Adrenal gland (tissue), 12 donors: ENCODE data around the gene COL1A1. TPM values are rescaled to one million over a fixed set of nuclear protein-coding genes. Genes with fewer than 3 reads are reported as not detected.
A peak's percentile ranks its signal among the peaks of the same experiment; 100 is the strongest.

Source experiments
- DNase-seq, 7 donors: peaks; one replicate each; pipeline ENCODE4 v3.0.0-alpha.2; 2019 to 2020
- H3K27ac ChIP-seq, 5 donors: fragments of 200-600 bp; sonication (generic) in 4 of 5; 1 replicate in 3 of 5; 2 replicates in 2 of 5; pipeline versions ENCODE4 v1.5.1 to v1.8.0; 2016 to 2020; ENCODE audit warnings: mild to moderate bottlenecking in 1 of 5
- H3K27me3 ChIP-seq: fragments of 200-600 bp; 2 replicates; pipeline ENCODE4 v1.8.0; 2021
- H3K36me3 ChIP-seq, 2 donors: fragments of 200-600 bp; replicated peaks in 1 of 2; 1 replicate in 1 of 2; 2 replicates in 1 of 2; pipeline versions ENCODE4 v1.5.1 to v1.8.0; 2018 to 2022
- H3K4me1 ChIP-seq, 2 donors: fragments of 200-600 bp; replicated peaks in 1 of 2; 1 replicate in 1 of 2; 2 replicates in 1 of 2; pipeline versions ENCODE4 v1.5.1 to v1.8.0; 2018 to 2021
- H3K4me3 ChIP-seq, 4 donors: fragments of 200-600 bp; sonication (generic) in 3 of 4; one replicate each; pipeline ENCODE4 v1.5.1; 2016 to 2018
- H3K9me3 ChIP-seq, 3 donors: fragments of 200-600 bp; sonication (generic) in 1 of 3; replicated peaks in 1 of 3; 1 replicate in 2 of 3; 2 replicates in 1 of 3; pipeline versions ENCODE4 v1.5.1 to v1.8.0; 2016 to 2021
- POLR2A ChIP-seq, 2 donors: fragments of 450-650 bp; IDR thresholded peaks; one replicate each; pipeline ENCODE4 v1.6.1; 2017; ENCODE audit warnings: antibody characterized with exemption in 2 of 2, mild to moderate bottlenecking in 2 of 2, moderate library complexity in 1 of 2
- WGBS, 4 donors: extraction: QIAGEN DNeasy Blood & Tissue Kit in 2 of 4; methylation state at CpG; one replicate each; pipeline versions ENCODE4 v1.1.5 to v1.1.7; 2013 to 2017; 5-methylcytosine and 5-hydroxymethylcytosine counted together
- intact Hi-C, 2 donors: fragments of 100-400 bp; cut with DNase I; formaldehyde crosslinking; loops; one replicate each; pipeline versions ENCODE4 v1.14.1 to v1.15.0; 2022 to 2023
- polyA plus RNA-seq, 3 donors: library from polyadenylated mRNA; stranded (reverse); fragments of 200-250 nt in 2 of 3; fragments of 350-450 nt in 1 of 3; fragmentation: Illumina TruSeq in 1 of 3; extraction: RNeasy Lipid Tissue Mini Kit (QIAGEN cat#74804) in 1 of 3; gene quantifications; one replicate each; pipeline ENCODE4 v1.2.3, GENCODE V29; 2013 to 2014
- total RNA-seq, 9 donors: library from RNA; depleted of rRNA in 4 of 9; stranded (reverse); fragments of >200 nt in 4 of 9; fragments of 120-200 nt in 1 of 9; fragmentation: NEBNext Ultra II Directional in 1 of 9; extraction: Animal tissue kit (Norgen Biotek cat#: 25700) in 1 of 9; gene quantifications; one replicate each; pipeline versions ENCODE4 v1.1.0 to v1.2.4, GENCODE V29; 2013 to 2023
- TF ChIP-seq, protein P1 (sequence below), 6 experiments: fragments of 450-650 bp in 4 of 6; fragments of 200-600 bp in 2 of 6; sonication (generic) in 1 of 6; IDR thresholded peaks; 1 replicate in 5 of 6; 2 replicates in 1 of 6; pipeline versions ENCODE4 v1.5.1 to v1.8.0; 2016 to 2021; ENCODE audit warnings: antibody characterized with exemption in 6 of 6, mild to moderate bottlenecking in 2 of 6, moderate library complexity in 1 of 6
- donor health status: healthy with polysubstance abuse.
- donor health status: Bipolar disorder and iron deficiency.
- donor health status: DM: yes; HTN: yes; CAD: no.
- donor health status: DM: no; HTN: no; CAD: no.
- donor health status: DM: no; HTN: no; CAD: no.
- donor health status: DM: yes; HTN: yes; CAD: no.

The COL1A1 gene
- total and polyA plus RNA-seq, 12 donors = 39.6 to 263 (median 87.2) TPM

DNA sequence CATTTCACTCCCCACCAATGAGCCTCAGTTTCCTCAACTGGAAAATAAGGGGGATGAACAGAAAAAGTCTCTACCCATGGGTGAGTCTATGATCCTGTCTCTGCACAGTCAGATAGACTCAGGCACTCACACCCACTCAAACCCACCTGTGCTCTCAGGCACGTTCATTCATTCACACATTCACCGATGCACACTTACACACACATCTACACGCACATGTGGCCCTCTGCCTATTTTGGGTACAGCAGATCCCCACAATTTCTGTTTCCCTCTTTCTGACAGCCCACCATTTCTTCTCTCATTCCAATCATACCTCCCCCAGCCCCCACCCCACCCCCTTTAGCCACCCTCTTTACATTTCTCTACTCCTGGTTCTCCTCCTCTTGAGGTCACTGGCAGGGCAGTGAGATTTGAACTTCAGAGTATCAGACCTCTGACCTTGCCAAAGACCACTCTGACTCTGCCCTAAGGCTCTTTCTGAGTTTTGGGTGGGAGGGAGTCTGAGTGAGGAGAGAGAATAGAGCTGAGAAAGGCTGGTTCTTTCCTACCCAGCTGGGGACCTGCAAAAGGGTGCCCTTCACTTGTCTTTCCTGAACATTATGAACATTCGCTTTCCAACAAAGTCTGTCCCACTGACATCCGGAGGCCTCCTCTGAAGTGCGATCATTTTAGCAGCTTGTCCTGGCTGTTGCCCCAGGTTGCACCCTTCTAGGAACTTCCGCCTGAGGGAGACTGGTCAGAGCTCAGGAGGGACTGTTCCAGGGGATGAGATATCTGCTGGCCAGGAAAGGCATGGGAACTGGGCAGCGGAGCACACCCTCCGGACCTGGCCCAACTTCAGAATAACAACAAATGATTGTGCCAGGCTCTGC is 10.1 kb upstream of the COL1A1 start:
- Histone ChIP-seq H3K27ac (peak overlapping the region in 3 of 5 donors; percentile 19 to 95 (median 75)), H3K27me3 (peaks cover 7% of the 10 kb centered on the region), H3K4me3 (no peak overlapping the region), H3K4me1 (peaks cover 0 to 9% of the 10 kb centered on the region in 2 donors), H3K9me3 (no peaks in the 10 kb centered on the region), H3K36me3 (no peaks in the 10 kb centered on the region)
- DNase-seq = peak in 2 of 7 donors; percentile 1 to 24
- 52 to 68% (median 60%) methylated on average over 8 to 9 of the region's 9 CpGs for WGBS, 4 donors
- TF ChIP-seq, protein P1, sequence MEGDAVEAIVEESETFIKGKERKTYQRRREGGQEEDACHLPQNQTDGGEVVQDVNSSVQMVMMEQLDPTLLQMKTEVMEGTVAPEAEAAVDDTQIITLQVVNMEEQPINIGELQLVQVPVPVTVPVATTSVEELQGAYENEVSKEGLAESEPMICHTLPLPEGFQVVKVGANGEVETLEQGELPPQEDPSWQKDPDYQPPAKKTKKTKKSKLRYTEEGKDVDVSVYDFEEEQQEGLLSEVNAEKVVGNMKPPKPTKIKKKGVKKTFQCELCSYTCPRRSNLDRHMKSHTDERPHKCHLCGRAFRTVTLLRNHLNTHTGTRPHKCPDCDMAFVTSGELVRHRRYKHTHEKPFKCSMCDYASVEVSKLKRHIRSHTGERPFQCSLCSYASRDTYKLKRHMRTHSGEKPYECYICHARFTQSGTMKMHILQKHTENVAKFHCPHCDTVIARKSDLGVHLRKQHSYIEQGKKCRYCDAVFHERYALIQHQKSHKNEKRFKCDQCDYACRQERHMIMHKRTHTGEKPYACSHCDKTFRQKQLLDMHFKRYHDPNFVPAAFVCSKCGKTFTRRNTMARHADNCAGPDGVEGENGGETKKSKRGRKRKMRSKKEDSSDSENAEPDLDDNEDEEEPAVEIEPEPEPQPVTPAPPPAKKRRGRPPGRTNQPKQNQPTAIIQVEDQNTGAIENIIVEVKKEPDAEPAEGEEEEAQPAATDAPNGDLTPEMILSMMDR (IDR thresholded peaks at IDR 0.05) = no peak
- TF ChIP-seq POLR2A (IDR thresholded peaks at IDR 0.05) = no peak
- intact Hi-C loops = no loop called here

DNA sequence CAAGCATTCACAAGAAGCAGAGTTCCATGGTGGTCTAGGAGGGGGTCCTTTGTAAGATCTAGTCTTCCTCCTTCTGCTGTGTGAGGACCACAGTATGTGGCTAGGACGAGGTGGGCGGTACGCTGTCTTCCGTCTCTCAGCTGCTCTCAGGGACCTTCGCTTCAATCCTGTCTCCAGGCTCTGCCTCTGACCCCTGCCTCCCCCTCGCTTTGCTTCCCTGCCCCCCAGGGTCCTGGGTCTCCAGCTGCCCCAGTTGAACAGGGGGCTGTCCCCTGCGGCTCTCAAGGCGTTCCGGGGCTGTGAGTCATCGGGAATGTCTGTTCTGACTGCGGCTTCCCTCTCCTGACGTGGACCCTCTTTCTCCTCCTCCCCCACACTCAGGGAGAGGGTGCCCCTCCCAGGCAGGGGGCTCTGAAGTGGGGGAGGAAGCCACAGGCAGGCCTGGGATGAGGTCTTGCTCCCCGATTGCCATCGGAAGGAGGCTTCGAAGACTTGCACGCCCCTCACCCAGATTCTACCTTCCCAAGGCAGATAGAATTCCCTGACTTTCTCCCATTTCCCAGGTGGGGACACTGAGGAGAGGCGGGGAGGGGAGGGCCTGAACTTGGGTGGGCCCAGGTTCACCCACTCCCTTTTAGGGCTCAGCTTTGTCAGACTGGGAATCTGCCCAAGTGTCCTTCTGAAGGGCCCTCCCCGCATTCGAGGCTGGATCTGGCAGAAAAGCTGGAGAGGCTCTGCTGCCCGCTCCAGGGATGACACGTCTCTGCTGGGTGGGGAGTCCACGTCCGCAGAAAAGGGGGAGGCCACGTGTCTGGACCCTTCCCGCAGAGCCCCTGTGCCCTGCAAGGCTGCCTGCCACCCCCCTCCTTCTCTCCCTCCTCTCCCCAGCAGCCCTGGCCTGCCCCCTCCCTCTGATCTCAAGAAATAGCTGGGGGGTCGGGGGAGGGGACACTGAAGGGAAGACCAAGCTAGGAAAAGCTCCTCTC is 9.1 kb upstream of the COL1A1 start:
- peak overlapping the region in 4 of 5 donors; percentile 19 to 95 (median 68) for H3K27ac ChIP-seq
- H3K27me3 ChIP-seq = peaks cover 7% of the 10 kb centered on the region
- H3K4me3 ChIP-seq = no peak overlapping the region
- WGBS, 4 donors = 28 to 33% (median 31%) methylated on average over 12 to 26 of the region's 26 CpGs
- no peaks in the 10 kb centered on the region for H3K9me3 ChIP-seq
- TF ChIP-seq POLR2A (IDR thresholded peaks at IDR 0.05) = no peak
- TF ChIP-seq, protein P1 (IDR thresholded peaks at IDR 0.05) = no peak
- H3K36me3 ChIP-seq = no peaks in the 10 kb centered on the region
- peaks cover 0 to 9% of the 10 kb centered on the region in 2 donors for H3K4me1 ChIP-seq
- DNase-seq = peak in 6 of 7 donors; percentile 56 to 80 (median 65)
- intact Hi-C loops = no loop called here

- Histone ChIP-seq H3K4me1 (peaks cover 0 to 9% of the 10 kb centered on the region in 2 donors), H3K4me3 (no peak overlapping the region), H3K27me3 (peaks cover 7% of the 10 kb centered on the region), H3K9me3 (no peaks in the 10 kb centered on the region), H3K36me3 (no peaks in the 10 kb centered on the region), H3K27ac (peak overlapping the region in 3 of 5 donors; percentile 60 to 95 (median 75))
- TF ChIP-seq POLR2A (IDR thresholded peaks at IDR 0.05) = no peak
- TF ChIP-seq, protein P1 (IDR thresholded peaks at IDR 0.05) = no peak
- DNase-seq = peak; percentile 45 to 83 (median 68)
- 62 to 75% (median 66%) methylated on average over 12 to 16 of the region's 16 CpGs for WGBS, 4 donors
- intact Hi-C loops = no loop called here
Observed at GRCh38 chr17:50209472-50210239, 8.2 kb upstream of the COL1A1 start.
